Dermis blood vessel endothelial cell (primary cell): Measurements from ENCODE around the gene EPS15. TPM values are rescaled to one million over a fixed set of nuclear protein-coding genes. Genes with fewer than 3 reads are reported as not detected.

Experiments
- DNase-seq: peaks from one replicate; pipeline ENCODE4 v3.0.0; 2010
- total RNA-seq: library from RNA; depleted of rRNA; stranded (reverse); fragments of >200 nt; gene quantifications from 2 replicates; pipeline ENCODE4 v1.2.3, GENCODE V29; 2014

The EPS15 gene
- total RNA-seq, 1 donor from 2014 or later = 112 TPM

DNA sequence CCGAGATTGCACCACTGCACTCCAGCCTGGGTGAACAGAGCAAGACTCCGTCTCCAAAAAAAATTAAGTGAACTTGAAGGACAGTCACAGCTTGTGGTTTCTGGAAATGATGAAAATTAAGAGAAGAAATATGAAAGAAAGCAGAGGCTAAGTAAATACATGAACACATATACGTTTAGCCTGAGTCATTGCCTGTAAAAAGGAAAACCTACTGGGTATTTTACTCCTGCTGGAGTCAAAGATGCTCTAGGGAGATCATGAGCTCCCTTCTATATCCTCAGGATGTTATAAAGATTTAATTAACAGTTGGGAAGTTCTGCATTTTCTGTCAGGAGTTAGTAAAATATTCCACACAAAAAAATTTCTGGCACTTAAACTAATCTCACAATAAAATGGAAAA, 145.2 kb downstream of the EPS15 start:
- DNase-seq = no peak

DNA sequence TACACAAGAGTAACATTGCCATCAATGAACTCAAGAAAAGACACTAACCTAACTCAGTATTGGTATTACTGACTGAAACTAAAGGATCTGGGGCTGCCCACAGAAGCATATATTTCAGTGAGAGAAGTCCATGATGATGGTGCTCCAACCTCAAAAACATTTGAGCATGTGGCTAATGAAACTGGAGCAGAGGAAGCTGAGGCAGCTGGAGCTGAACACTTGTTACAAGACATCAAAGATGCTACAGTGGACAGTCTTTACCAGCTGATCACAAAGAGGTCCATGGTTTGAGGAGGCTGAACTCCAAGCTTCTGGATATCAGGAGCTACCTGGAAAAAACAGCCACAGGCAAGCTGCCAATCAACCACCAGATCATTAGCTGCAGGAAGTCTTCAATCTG, 146.5 kb downstream of the EPS15 start:
- DNase-seq = no peak

DNA sequence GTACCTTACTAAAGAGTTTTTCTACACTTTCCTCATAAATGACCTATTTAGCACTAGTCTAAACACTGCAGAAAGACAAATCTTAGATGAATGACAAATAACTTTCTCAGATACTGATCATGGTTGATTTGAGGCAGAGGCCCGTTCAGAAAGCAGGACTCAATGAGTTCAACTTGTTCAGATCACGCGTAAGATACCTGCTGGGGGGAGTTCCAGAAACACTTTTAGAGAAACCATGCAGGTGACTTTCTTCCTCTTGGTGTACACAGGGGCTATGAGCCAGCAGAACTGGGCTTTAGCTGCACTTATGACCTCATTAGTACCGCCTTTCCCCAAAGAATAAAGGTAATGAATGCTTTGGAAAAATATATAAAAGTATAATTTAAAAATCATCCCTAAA, 149.9 kb downstream of the EPS15 start:
- DNase-seq = no peak

DNA sequence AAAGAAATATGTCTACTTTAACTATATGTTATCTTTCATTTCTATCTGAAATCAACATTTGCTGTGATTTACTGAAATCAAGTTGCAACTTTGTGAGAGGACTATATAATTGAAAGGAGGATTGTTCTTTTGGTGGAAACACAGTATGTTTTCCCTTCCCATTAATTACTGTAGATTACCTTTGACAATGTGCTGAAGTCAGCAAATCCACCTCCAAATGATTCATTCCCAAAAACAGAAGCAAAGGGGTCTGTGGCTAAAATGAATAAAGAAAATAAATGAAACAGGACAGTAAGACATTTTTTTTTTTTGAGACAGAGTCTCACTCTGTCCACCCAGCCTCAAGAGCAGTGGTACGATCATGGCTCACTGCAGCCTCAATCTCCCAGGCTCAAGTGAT, 153.3 kb downstream of the EPS15 start:
- no peak for DNase-seq

DNA sequence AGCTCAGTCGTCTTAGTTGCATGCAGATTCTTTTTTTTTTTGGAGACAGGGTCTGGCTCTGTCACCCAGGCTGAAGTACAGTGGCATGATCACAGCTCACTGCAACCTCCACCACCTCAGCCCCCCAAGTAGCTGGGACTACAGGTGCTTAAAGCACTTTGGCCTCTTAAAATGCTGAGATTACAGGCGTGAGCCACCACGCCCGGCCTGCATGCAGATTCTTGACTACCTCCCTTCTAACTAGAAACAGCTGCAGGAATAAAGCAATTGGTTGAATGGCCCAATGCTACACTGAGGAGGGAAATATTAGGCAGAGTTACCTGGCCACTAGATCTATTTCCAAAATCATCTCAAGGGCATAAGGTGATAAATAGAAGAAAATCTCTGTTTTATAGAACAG, 159.2 kb downstream of the EPS15 start:
- DNase-seq = no peak

DNA sequence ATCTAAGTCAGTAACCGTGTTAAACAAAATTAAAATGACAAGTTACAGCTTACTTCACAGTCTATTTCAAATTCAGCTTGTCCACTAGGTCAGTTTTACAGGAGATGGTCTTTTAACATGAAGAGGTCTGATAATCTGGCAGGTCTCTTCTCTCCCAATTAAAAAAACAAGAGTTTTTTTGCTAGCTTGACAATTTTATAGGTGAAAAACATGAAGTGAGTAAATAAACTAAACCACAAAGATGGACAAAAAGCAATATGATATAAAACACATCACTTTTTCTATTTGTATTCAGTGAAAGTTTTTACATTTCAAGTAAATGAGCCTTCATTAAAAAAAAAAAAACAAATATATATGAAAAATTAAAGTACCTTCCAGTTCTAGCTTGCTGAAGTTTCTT, 163.7 kb downstream of the EPS15 start:
- DNase-seq = no peak

DNA sequence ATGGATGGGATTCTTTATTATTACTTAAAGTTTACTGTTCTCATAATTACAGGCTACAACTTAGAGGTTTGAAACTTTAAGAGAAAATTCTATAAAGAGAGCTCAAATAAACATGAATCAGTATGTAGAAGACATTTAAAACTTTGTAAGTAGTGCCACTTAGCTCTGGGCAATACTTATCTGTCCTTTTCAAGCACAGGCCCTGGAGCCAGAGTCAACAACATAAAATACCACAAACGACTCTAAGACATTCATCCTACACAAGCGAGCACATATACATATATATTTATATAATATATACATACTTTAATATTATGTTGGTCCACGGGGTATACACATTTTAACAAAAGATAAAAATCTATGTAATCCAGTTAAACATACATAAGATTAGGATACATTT, 164.7 kb downstream of the EPS15 start:
- DNase-seq = no peak

DNA sequence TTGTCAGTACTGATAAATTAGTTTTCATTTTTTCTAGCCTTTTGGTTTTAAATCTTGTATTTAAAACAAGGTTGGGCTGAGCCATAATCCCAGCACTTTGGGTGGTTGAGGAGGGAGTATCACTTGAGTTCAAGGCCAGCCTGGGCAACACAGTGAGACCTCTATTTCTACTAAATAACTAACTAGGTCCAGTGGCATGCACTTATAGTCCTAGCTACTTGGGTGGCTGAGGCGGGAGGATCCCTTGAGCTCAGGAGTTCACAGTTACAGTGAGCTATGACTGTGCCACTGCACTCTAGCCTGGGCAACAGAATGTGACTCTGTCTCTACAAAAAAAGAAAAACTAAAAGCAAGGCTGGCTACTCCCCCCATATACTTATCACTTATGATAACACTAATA, 167.2 kb downstream of the EPS15 start:
- no peak for DNase-seq

DNA sequence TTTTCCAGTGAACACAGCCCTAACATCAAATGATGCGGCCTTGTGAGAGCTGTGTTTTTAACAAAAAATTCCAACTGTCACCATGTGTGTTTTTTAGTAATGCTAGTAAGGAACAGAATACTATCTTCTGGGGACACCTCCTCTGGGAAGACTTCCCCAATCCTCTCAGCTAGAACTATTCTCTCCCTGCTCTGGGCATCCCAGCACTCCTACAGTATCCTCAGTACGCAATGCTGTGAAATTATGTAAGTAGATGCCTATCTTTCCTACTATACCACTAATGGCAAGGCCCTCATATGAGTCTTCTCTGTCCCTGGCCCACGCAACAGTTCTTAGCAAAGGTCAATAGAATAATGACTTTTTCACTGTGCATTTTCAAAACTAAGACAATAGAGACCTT, 169.2 kb downstream of the EPS15 start:
- DNase-seq = no peak

DNA sequence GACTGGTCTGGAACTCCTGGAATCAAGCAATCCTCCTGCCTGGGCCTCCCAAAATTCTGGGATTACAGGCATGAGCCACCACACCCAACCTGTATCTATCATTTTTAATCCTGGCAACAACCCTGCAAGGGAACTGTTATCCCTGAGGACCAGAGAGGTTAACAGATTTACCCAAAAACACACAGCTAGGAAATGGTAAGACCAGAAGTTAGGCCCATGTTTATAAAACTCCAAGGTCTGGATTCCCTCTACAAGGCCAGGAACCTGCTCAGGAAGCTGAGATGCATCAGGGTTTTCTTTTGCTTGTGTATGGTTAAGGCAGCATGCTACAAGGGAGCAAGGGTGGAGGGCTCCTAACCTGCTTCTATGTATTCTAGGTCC, 170.9 kb downstream of the EPS15 start:
- DNase-seq = no peak

DNA sequence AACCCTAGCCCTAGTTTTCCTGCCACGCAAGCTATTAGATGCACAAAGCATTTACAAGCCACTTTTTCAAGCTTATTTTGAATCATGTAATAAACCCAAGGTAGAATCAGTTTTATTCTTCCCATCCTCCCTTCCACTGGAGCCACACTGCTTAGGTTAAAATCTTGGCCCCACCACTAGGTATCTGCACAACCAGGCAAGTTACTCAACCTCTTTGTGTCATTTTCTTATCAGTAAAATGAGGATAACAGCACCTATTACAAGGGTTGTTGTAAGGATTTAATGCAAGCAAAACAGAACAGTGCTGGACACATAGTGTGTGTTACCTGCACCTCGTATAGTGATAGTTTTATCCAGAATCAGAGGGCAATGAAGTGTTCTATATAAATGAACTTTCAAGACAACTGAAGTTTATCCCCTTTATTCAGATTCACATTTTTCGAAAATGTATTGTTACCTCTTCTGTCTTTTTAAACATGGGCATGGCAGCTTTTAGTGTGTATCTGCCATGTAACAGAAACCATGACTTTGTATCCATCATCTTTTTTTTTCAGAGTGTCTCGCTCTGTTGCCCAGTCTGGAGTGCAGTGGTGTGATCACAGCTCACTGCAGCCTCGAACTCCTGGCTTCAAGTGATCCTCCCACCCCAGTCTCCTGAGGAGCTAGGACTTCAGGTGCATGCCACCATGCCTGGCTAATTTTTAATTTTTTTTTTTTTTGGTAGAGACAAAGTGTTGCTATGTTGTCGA, 171.5 kb downstream of the EPS15 start:
- DNase-seq = no peak

DNA sequence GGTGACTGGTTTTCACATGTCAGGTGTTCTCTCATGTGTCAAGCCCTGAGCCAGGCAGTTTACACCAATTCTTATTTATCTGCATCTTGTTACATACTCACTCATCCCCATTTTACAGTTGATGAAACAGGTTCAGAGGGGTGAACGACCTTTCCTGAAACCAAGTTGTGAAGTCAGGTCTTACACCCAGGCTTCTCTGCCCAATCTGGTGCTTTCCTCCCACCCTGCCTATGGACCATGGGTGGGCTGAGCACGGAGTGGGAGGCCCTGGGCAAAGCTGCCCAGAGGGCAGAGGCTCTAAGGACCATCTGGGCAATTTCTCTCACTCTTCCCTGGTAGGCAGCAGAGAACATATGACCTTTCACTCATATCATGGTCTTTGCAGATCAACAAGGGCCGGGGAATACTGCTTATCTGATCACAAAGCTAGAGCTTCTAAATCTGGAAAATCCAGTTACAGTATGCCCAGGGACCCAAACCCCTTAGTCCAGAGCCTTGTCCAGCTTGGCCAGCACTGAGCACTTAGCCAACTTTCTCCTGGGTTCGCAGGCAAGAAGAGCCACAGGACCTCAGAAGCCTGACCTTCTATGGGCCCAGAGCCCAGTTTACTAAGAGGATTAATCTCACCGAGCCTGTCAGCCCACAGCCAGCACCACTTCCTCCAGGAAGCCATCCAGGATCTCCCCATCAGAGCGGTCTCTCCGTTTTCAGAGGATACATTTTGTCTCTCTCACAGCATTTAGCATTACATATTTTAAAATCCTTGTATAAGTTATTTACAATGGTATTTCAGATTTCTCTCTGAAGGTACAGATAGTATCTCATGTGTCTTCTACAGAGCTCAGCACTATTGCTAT, 172.8 kb downstream of the EPS15 start:
- DNase-seq = no peak

DNA sequence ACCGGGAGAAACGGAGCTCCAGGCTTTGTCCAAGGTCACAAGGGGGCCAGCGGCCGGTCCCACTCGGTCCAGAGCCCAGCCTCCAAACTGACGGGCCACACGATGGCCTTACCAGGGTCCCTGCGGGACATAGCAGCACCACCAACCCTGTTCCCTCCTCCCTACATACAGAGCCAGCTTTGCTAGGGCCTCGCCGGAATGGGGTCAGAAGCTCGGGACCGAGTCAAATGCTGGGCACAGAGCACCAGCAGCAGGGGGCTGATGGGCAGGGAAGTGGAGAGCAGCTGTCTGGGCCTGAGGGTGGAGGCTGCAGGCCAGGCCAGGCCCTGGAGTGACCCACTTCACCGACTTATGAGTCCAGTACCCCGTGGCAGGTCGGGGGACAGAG, 173.8 kb downstream of the EPS15 start:
- DNase-seq = no peak

DNA sequence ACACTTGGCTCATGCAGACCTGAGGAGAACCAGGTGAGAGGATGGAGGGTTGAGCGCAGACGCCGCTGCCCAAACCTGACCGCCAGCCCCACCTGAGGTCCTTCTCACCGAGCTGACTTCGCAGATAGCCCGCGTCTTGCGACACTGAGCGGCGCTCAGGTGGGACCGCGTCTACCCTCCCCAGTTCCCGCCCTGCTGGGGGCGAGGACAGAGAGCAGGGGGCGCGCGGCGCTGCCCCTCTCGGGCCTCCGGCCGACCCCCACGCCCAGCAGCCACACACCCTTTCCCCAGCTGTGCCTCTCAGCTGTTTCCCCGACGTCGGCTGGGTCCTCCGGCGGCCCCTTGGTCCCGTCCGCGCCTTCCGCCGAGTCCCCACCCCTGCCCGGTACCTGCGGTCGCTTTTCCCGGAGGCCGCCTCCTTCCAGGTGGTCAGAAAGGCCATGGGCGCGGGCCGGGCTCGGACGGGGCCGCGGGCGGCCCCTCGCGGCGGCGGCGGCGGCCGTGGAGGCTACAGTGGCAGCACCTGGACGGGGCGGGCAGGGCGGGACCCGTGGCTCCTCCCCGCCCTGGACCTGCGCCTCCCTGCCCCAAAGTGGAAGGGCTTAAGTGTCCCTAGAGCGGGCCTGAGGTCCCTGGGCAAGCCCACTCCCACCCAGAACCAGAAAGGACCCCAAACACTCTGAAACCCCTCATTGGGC, 174.3 kb downstream of the EPS15 start:
- no peak for DNase-seq

DNA sequence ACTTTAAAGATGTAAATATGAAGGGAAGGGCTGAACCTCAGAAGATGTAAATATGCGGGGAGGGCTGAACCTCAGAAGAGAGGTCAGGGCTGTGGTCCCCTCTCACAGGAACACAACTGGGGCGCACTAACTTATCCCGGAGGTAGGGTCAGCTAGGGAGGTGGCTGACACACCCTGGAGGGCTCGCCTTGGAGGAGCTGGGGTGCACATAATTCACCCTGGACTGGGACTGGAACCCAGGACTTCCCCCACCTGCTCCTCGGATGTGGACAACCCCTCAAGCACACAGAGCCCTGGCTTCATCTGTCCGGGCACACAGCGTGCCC, 174.8 kb downstream of the EPS15 start:
- no peak for DNase-seq

DNA sequence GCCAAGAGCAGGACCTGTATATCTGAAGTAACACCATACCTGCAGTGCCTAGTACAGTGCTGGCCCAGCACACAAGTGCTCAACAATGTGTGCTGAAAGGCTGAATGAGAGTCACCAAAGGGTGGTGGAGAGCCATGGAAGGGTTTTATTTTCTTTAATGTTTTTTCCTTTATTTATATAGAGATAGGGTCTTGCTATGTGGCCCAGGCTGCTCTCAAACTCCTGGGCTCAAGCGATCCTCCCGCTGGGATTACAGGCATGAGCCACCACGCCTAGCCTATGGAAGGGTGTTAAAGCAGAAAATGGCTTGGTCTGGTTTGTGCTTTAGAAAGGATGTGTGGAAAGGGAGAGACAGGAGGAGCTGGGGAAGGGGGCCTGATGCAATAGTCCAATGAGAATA, 175.4 kb downstream of the EPS15 start:
- no peak for DNase-seq

DNA sequence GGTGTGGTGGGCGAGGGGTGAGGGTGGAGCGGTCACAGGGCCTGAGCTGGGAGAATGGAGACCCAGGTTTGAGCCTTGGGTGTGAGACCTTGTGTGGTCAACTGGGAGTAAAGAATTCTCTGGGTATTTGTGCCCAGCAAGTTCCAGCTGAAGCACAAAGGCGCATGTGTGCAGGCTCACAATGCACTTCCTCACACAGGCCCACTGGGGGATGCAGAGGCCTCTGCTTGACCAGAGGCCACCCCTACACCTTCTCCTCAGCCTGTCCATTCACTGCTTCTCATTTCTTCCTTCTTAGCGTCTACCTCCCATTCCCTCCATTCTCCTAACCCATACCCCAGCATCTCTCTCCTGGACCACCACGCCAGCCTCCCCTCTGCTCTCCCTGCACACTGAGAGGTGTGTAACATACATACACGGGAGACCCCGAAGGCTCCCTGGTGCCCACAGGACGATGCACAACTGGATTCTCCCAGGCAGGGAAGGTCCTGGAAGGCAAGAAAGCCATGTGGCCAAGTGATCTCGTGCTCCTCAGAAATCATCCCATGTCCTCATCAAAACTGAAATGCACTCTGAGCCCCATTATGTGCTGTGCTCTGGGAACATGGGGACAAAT, 176.4 kb downstream of the EPS15 start:
- DNase-seq = no peak

DNA sequence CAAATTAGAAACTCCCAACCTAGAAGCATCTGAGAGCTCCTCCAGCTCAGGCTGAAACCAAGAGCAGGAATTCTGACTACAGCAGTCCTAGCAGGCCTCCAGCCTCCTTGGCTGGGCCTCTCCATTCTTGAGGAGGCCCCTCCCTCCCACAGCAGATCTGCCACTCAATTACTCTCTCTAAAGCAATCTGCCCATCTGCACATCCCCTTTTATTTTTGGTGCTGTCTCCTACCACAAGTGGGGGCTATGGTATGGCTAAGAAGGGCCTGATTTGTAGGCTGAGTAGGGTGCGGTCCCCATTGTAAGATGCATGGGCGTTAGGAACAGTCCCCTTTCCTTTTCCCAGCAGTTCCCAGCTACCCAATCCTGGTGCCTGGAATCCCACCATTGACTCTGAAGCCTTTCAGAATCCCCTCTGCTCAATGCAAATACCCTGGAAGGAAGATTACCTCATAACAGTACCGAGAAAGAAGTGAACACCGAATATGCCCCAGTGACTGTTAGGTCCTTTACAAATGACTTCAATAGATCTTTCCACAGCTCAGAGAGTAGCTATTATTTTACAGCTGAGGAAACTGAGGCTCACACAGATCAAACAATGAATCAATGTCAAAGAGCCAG, 177.1 kb downstream of the EPS15 start:
- DNase-seq = no peak

DNA sequence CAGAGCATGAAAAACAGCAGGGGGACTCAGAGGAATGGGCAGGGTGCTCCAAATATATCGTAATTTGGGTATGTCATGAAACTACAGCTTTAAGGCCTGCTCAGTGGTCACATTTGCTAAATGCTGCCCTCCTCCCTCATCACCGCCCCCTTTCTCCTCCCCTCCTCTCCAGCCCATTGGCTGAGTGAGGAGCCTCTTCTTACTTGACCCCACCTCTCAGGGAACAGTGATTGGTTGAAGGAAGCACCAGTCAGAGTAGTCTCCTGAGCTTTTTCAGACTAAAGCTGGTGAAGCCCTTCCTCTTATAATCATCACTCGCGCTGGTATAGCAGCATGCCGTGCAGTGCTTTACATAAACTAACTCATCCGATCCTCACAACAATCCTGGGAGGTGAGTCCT, 178.7 kb downstream of the EPS15 start:
- DNase-seq = no peak

DNA sequence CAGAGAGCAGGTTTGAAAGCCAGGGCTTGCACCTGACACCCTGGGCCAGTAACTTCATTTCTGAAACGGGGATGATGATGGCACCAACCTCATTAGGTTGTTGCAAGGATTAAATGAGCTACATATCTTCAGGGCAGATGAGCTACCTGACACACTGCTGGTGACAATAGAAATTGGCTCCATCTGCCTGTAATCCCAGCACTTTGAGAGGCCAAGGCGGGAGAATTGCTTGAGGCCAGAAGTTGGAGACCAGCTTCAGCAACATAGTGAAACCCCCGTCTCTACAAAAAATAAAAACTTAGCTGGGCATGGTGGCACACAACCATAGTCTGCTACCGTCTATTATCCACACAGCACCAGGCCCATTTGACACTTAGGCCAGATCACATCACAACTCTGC, 182.4 kb downstream of the EPS15 start:
- DNase-seq = no peak

DNA sequence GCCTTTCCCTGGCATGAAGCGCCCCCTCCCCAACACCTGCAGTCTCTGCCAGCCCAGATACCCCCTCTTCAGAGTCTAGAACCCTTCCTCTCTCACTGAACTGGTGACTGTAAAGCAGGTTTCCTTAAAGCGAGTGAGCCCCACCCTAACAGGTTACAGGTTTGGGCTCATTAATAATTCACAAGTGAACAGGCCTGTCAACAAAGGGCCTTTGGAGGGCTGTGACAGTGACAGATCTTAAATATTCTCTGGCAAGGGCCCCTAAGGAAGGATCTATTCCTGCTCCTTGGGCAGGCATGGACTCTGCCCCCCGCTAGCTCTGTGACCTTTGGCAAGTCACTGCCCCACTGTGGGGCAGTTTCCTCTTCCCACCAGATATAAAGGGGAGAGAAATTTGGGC, 183.1 kb downstream of the EPS15 start:
- DNase-seq = no peak

DNA sequence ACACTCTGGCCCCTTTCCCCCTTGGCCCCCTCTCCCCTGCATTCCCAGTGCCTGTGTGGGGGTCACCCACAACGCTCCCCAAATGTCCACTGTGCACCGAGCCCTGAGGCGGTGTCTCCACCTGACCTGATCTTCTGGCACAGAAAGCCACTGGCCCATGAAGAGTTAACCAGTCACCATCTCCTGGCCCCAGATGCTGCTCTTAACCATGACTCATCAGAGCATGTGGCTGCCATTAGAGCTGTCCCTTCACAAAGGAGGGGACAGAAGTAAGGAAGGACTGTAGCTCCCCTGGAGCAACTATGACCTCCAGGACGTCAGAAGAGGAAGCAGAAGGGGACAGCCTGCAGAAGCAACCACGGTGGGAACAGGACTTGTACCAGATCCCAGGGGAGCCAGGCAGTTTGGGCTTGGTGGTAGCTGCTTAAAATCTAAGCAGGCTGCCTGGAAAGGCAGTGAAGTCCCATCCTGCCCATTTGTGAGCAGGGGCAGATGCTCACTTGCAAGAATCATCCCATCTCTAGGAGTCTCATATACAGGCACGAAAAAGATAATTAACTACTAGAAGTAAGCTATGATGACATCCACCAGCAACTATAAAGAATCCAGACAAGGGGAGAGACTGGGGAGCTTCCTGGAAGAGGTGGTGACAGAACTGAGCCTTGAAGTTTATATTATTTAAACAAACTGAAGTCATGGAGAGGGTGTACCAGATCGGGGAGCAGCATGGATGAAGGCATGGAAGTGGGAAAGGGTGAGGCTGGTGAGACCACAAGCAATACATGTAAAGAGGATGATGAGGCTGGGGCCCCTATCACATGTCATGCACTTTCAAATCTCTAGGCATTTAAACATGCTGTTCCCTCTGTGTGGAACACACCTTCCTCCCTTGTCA, 187.6 kb downstream of the EPS15 start:
- DNase-seq = peak; percentile 51
